Measurements from ENCODE around the gene FAM162B.
"Not testable (repeated sequence)": the region's sequence is repeated elsewhere in the genome, so short reads cannot be mapped to it uniquely, and the experiment has no call there.

Gene FAM162B

DNA sequence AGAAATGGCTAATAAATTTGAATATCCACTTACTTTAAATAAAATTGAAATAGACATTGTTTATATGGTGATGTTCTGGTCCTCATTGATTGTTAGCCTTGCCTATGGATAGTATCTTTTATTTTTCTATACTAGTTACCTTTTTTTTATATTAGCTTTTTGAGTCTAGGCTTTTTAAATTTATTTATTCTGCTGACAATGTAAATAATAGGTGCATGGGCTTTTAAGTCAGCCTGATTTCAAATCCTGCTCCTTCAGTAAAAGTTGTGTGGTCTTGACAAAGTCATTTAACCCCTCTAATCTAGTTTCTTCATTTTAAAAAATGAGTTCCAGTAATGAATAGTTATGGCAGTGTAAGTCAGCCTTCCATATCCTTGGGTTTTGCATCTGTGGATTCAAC is 38.6 kb downstream of the FAM162B start:
- H3K27ac Mint-ChIP-seq: no peak overlapping the region
- TF ChIP-seq, protein P1, sequence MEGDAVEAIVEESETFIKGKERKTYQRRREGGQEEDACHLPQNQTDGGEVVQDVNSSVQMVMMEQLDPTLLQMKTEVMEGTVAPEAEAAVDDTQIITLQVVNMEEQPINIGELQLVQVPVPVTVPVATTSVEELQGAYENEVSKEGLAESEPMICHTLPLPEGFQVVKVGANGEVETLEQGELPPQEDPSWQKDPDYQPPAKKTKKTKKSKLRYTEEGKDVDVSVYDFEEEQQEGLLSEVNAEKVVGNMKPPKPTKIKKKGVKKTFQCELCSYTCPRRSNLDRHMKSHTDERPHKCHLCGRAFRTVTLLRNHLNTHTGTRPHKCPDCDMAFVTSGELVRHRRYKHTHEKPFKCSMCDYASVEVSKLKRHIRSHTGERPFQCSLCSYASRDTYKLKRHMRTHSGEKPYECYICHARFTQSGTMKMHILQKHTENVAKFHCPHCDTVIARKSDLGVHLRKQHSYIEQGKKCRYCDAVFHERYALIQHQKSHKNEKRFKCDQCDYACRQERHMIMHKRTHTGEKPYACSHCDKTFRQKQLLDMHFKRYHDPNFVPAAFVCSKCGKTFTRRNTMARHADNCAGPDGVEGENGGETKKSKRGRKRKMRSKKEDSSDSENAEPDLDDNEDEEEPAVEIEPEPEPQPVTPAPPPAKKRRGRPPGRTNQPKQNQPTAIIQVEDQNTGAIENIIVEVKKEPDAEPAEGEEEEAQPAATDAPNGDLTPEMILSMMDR (IDR thresholded peaks at IDR 0.05; ENCODE audit: unreplicated experiment in 3 of 3): no peak
- H3K9me3 Mint-ChIP-seq: no peaks in the 10 kb centered on the region
- no peaks in the 10 kb centered on the region for H3K27me3 Mint-ChIP-seq (ENCODE audit: low read depth)
- peaks cover 74% of the 10 kb centered on the region for H3K36me3 Mint-ChIP-seq (ENCODE audit: low read depth)
- H3K4me3 Mint-ChIP-seq: no peak overlapping the region
- no peaks in the 10 kb centered on the region for H3K4me1 Mint-ChIP-seq

DNA sequence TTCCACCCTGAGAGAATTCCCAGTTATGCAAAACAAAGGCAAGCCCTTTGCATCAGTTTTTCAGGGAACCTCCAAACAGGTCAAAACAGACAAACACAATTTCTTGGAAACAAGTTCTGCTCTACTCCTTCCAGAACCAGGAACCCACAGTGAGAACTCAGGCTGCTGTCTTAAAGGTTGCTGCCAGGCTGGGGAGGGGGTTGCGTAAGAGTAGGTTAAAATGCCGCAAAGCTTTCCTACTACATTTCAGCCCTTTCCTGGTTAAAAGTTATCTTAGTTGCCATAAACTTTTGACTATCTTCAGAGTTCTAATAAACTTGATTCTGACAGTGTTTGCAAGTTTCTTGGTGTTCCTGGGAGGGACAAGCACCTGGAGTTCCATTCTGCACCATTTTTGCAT is 50.8 kb downstream of the FAM162B start:
- Mint-ChIP-seq H3K27ac (no peak overlapping the region), H3K27me3 (ENCODE audit: low read depth) (no peaks in the 10 kb centered on the region), H3K9me3 (peaks cover 20% of the 10 kb centered on the region), H3K4me1 (no peaks in the 10 kb centered on the region), H3K4me3 (no peak overlapping the region), H3K36me3 (ENCODE audit: low read depth) (peaks cover 78% of the 10 kb centered on the region)
- TF ChIP-seq, protein P1 (IDR thresholded peaks at IDR 0.05; ENCODE audit: unreplicated experiment in 3 of 3): no peak

DNA sequence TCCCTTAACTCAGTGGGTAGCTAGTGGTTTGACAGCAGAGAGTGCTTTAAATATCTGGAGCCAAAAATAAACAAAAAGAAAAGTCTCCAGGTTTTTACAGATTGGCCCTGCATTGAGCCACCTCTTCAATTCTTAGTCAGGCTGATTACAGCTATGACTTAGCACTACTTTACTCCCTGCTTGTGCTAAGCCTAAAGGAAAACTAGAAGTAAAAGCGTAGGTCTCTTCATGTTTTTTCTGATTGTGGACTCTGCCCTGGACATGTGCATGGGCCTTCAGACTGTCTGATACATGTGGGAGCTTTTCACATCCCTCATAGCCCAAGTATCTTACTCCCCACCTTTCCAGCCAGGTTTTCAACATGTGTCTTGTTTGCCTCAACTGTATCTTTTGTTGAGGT is 51.2 kb downstream of the FAM162B start:
- H3K36me3 Mint-ChIP-seq (ENCODE audit: low read depth): peaks cover 79% of the 10 kb centered on the region
- H3K27ac Mint-ChIP-seq: no peak overlapping the region
- no peaks in the 10 kb centered on the region for H3K4me1 Mint-ChIP-seq
- peaks cover 20% of the 10 kb centered on the region for H3K9me3 Mint-ChIP-seq
- TF ChIP-seq, protein P1 (IDR thresholded peaks at IDR 0.05; ENCODE audit: unreplicated experiment in 3 of 3): no peak
- no peaks in the 10 kb centered on the region for H3K27me3 Mint-ChIP-seq (ENCODE audit: low read depth)
- no peak overlapping the region for H3K4me3 Mint-ChIP-seq

DNA sequence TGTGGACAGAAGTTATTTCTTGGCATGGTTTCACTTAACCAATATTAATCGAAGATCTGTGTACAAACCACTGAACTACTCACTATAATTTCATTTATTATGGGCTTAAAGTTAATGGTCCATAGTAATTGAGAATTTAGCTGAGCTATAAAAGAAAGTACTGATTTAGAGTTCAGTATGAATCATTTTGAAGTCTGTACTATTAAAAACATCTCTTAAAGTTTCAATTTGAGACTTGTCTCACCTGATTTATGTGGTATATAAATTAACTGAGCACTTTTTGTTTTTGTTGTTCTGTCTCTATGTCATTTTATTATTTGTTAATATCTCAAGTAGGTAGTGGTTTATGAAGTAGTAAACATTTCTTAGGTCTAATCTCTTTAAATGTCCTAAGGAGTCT is 59.6 kb downstream of the FAM162B start:
- Mint-ChIP-seq H3K4me3 (no peak overlapping the region), H3K36me3 (ENCODE audit: low read depth) (peaks cover 50% of the 10 kb centered on the region), H3K27ac (no peak overlapping the region), H3K9me3 (no peaks in the 10 kb centered on the region), H3K4me1 (no peaks in the 10 kb centered on the region), H3K27me3 (ENCODE audit: low read depth) (no peaks in the 10 kb centered on the region)
- TF ChIP-seq, protein P1 (IDR thresholded peaks at IDR 0.05; ENCODE audit: unreplicated experiment in 3 of 3): no peak

DNA sequence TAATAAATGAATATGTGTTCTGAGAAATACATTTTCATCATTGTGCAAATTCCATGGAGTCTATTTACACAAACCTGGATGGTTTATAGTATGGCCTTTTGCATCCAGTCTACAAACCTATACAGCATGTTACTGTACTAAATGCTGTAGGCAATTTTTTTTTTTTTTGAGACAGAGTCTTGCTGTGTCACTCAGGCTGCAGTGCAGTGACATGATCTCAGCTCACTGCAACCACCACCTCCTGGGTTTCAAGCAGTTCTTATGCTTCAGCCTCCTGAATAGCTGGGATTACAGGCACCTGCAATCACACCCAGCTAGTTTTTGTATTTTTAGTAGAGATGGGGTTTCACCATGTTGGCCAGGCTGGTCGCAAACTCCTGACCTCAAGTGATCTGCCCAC is 61.6 kb downstream of the FAM162B start:
- H3K9me3 Mint-ChIP-seq; H3K27me3 Mint-ChIP-seq (ENCODE audit: low read depth); H3K4me1 Mint-ChIP-seq; H3K27ac Mint-ChIP-seq; H3K4me3 Mint-ChIP-seq: not testable (repeated sequence)
- H3K36me3 Mint-ChIP-seq (ENCODE audit: low read depth): peaks cover 48% of the 10 kb centered on the region
